ENCODE results near the gene RDH14. TPM values are rescaled to one million over a fixed set of nuclear protein-coding genes. Genes with fewer than 3 reads are reported as not detected.

RDH14 gene
- total and polyA plus RNA-seq, 4 donors, result 10.8 to 32.3 (median 23.9) TPM

GRCh38 chr2:18584608-18584954 lies 24.1 kb upstream of the RDH14 start:
- no peak for ATAC-seq (ENCODE audit: low FRiP score)
- intact Hi-C loops (cut with DNase I), result no loop called here
- no peak overlapping the region for H3K4me3 ChIP-seq (ENCODE audit: low read length in 2 of 2)
- no peaks in the 10 kb centered on the region for H3K4me1 ChIP-seq (ENCODE audit: control insufficient read depth in 1 of 2, insufficient read depth in 2 of 2, low read length in 2 of 2)
- peak; percentile 42 to 73 for DNase-seq
- WGBS, 2 donors, result 83 to 91% methylated on average over 32 of the region's 32 CpGs
- H3K36me3 ChIP-seq (ENCODE audit: control insufficient read depth in 1 of 2, insufficient read depth in 2 of 2, low read length in 1 of 2), result no peaks in the 10 kb centered on the region
- H3K27ac ChIP-seq (ENCODE audit: low read depth in 1 of 2, low read length in 2 of 2), result no peak overlapping the region
- H3K9me3 ChIP-seq (ENCODE audit: control insufficient read depth, low read length), result peaks cover 1% of the 10 kb centered on the region
- no peaks in the 10 kb centered on the region for H3K27me3 ChIP-seq (ENCODE audit: control insufficient read depth in 1 of 2, insufficient read depth in 2 of 2, low read length in 1 of 2)

GRCh38 chr2:18583905-18584607 lies 23.6 kb upstream of the RDH14 start:
- no peaks in the 10 kb centered on the region for H3K36me3 ChIP-seq (ENCODE audit: control insufficient read depth in 1 of 2, insufficient read depth in 2 of 2, low read length in 1 of 2)
- H3K4me1 ChIP-seq (ENCODE audit: control insufficient read depth in 1 of 2, insufficient read depth in 2 of 2, low read length in 2 of 2), result no peaks in the 10 kb centered on the region
- ATAC-seq (ENCODE audit: low FRiP score) (no peak), DNase-seq (peak; percentile 35 to 73)
- 94 to 95% methylated on average over 36 to 37 of the region's 37 CpGs for WGBS, 2 donors
- H3K9me3 ChIP-seq (ENCODE audit: control insufficient read depth, low read length), result peaks cover 1% of the 10 kb centered on the region
- H3K27me3 ChIP-seq (ENCODE audit: control insufficient read depth in 1 of 2, insufficient read depth in 2 of 2, low read length in 1 of 2), result no peaks in the 10 kb centered on the region
- no peak overlapping the region for H3K27ac ChIP-seq (ENCODE audit: low read depth in 1 of 2, low read length in 2 of 2)
- intact Hi-C loops (cut with DNase I), result no loop called here
- no peak overlapping the region for H3K4me3 ChIP-seq (ENCODE audit: low read length in 2 of 2)

DNA sequence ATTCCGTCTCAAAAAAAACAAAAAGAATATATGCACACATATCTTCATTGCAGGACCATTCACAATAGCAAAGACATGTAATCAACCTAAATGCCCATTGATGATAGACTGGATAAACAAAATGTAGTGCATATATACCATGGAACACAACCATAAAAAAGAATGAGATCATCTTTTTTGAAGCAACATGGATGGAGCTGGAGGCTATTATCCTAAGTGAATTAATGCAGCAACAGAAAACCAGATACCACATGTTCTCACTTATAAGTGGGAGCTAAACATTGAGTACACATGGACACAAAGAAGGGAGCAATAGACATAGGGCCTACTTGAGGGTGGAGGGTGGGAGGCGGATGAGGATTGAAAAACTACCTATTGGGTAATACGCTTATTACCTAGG lies 20.2 kb upstream of the RDH14 start:
- WGBS, 2 donors, result 99% methylated on average over 3 of the region's 3 CpGs
- Histone ChIP-seq H3K27me3 (ENCODE audit: control insufficient read depth in 1 of 2, insufficient read depth in 2 of 2, low read length in 1 of 2) (no peaks in the 10 kb centered on the region), H3K36me3 (ENCODE audit: control insufficient read depth in 1 of 2, insufficient read depth in 2 of 2, low read length in 1 of 2) (no peaks in the 10 kb centered on the region), H3K4me1 (ENCODE audit: control insufficient read depth in 1 of 2, insufficient read depth in 2 of 2, low read length in 2 of 2) (no peaks in the 10 kb centered on the region), H3K9me3 (ENCODE audit: control insufficient read depth, low read length) (peaks cover 1% of the 10 kb centered on the region), H3K4me3 (ENCODE audit: low read length in 2 of 2) (no peak overlapping the region), H3K27ac (ENCODE audit: low read depth in 1 of 2, low read length in 2 of 2) (no peak overlapping the region)
- ATAC-seq (ENCODE audit: low FRiP score) (no peak), DNase-seq (no peak)
- intact Hi-C loops (cut with DNase I), result no loop called here

DNA sequence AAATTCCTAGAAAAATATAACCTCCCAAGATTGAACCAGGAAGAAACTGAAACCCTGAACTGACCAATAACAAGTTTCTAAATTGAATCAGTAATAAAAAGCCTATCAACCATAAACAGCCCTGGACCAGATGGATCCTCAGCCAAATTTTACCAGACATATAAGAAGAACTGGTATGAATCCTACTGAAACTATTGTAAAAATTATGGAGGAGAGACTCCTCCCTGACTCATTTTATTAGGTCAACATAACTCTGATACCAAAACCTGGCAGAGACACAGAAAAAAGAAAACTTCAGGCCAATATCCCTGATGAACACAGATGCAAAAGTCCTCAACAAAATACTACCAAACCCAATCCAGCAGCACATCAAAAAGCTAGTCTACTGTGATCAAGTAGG lies 17.6 kb upstream of the RDH14 start:
- no peaks in the 10 kb centered on the region for H3K36me3 ChIP-seq (ENCODE audit: control insufficient read depth in 1 of 2, insufficient read depth in 2 of 2, low read length in 1 of 2)
- no peaks in the 10 kb centered on the region for H3K4me1 ChIP-seq (ENCODE audit: control insufficient read depth in 1 of 2, insufficient read depth in 2 of 2, low read length in 2 of 2)
- no peak for ATAC-seq (ENCODE audit: low FRiP score)
- intact Hi-C loops (cut with DNase I), result no loop called here
- DNase-seq, result no peak
- H3K9me3 ChIP-seq (ENCODE audit: control insufficient read depth, low read length), result no peaks in the 10 kb centered on the region
- H3K27me3 ChIP-seq (ENCODE audit: control insufficient read depth in 1 of 2, insufficient read depth in 2 of 2, low read length in 1 of 2), result no peaks in the 10 kb centered on the region
- no peak overlapping the region for H3K27ac ChIP-seq (ENCODE audit: low read depth in 1 of 2, low read length in 2 of 2)
- H3K4me3 ChIP-seq (ENCODE audit: low read length in 2 of 2), result no peak overlapping the region

DNA sequence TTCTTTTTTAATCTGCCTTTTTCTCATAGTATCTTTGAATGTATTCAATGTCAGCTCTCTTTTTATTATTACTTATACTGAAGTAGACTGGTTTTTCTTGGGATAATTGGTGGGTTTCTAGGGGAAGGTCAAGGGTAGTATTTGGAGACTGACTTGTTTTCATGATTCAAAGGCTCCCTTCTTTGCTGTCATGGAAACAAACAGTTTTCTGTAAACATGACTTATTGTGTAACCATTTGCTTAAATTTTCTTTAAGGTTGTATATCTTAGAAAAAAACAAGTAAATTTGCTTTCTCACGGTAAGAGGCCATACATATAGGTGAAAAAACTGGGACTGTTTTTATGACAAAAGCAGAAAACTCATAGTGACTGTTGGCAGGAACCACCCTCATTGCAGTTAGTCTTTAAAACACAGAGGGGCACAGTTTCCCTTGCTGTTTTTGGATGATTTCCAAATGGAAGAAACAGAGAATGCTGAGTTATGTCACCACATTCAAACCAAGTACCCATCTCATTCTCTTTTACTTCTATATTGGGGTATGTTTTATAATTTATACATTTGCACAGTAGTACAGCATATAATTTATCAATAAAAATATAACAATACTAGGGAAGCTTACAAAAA lies 5.8 kb upstream of the RDH14 start:
- H3K4me3 ChIP-seq (ENCODE audit: low read length in 2 of 2), result no peak overlapping the region
- no peaks in the 10 kb centered on the region for H3K36me3 ChIP-seq (ENCODE audit: control insufficient read depth in 1 of 2, insufficient read depth in 2 of 2, low read length in 1 of 2)
- 68 to 73% methylated on average over 1 of the region's 1 CpG for WGBS, 2 donors

DNA sequence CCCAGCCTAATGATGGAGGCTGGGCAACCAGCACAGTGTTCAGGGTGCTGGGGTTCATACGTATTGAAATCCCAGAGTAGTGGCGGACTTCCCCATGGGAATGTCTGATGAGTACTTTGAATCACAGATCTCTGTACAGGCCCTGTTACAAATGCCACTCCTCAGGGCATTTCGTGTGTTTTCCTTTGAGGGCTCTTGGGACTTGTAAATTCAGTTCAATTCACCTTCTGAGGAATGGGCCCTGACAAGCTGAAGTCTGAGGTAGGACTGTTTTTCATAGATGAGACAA lies 288 bp upstream of the RDH14 start:
- H3K9me3 ChIP-seq (ENCODE audit: control insufficient read depth, low read length), result no peaks in the 10 kb centered on the region
- WGBS, 2 donors, result 0 to 2% methylated on average over 3 of the region's 3 CpGs
- intact Hi-C loops (cut with DNase I), result no loop called here
- no peaks in the 10 kb centered on the region for H3K36me3 ChIP-seq (ENCODE audit: control insufficient read depth in 1 of 2, insufficient read depth in 2 of 2, low read length in 1 of 2)
- peak overlapping the region in 1 of 2 donors; percentile 37 for H3K27ac ChIP-seq (ENCODE audit: low read depth in 1 of 2, low read length in 2 of 2)
- DNase-seq, result no peak
- no peak for ATAC-seq (ENCODE audit: low FRiP score)
- H3K4me3 ChIP-seq (ENCODE audit: low read length in 2 of 2), result peak overlapping the region; percentile 8 to 15
- no peaks in the 10 kb centered on the region for H3K27me3 ChIP-seq (ENCODE audit: control insufficient read depth in 1 of 2, insufficient read depth in 2 of 2, low read length in 1 of 2)
- H3K4me1 ChIP-seq (ENCODE audit: control insufficient read depth in 1 of 2, insufficient read depth in 2 of 2, low read length in 2 of 2), result peaks cover 3 to 7% of the 10 kb centered on the region in 2 donors

More for the DNA sequence above, 5.8 kb upstream of the RDH14 start:
- no peaks in the 10 kb centered on the region for H3K27me3 ChIP-seq (ENCODE audit: control insufficient read depth in 1 of 2, insufficient read depth in 2 of 2, low read length in 1 of 2)
- no peaks in the 10 kb centered on the region for H3K9me3 ChIP-seq (ENCODE audit: control insufficient read depth, low read length)
- no peak for DNase-seq
- no peak overlapping the region for H3K27ac ChIP-seq (ENCODE audit: low read depth in 1 of 2, low read length in 2 of 2)
- intact Hi-C loops (cut with DNase I), result no loop called here
- no peak for ATAC-seq (ENCODE audit: low FRiP score)
- H3K4me1 ChIP-seq (ENCODE audit: control insufficient read depth in 1 of 2, insufficient read depth in 2 of 2, low read length in 2 of 2), result no peaks in the 10 kb centered on the region

- H3K4me1 ChIP-seq (ENCODE audit: control insufficient read depth in 1 of 2, insufficient read depth in 2 of 2, low read length in 2 of 2), result peaks cover 3 to 7% of the 10 kb centered on the region in 2 donors
- no peak for DNase-seq
- peak overlapping the region; percentile 45 to 70 for H3K27ac ChIP-seq (ENCODE audit: low read depth in 1 of 2, low read length in 2 of 2)
- intact Hi-C loops (cut with DNase I), result loop anchor here in 1 of 2 donors (5.0 kb wide), 1 partner anchor 37 kb away; no protein-coding TSS in a partner anchor
- no peaks in the 10 kb centered on the region for H3K9me3 ChIP-seq (ENCODE audit: control insufficient read depth, low read length)
- peak overlapping the region; percentile 85 to 87 for H3K4me3 ChIP-seq (ENCODE audit: low read length in 2 of 2)
- no peaks in the 10 kb centered on the region for H3K36me3 ChIP-seq (ENCODE audit: control insufficient read depth in 1 of 2, insufficient read depth in 2 of 2, low read length in 1 of 2)
- no peaks in the 10 kb centered on the region for H3K27me3 ChIP-seq (ENCODE audit: control insufficient read depth in 1 of 2, insufficient read depth in 2 of 2, low read length in 1 of 2)
- 0 to 1% methylated on average over 11 of the region's 11 CpGs for WGBS, 2 donors
- peak; percentile 1 for ATAC-seq (ENCODE audit: low FRiP score)
These were observed 872 bp downstream of the RDH14 start for GRCh38 chr2:18559531-18560030.

DNA sequence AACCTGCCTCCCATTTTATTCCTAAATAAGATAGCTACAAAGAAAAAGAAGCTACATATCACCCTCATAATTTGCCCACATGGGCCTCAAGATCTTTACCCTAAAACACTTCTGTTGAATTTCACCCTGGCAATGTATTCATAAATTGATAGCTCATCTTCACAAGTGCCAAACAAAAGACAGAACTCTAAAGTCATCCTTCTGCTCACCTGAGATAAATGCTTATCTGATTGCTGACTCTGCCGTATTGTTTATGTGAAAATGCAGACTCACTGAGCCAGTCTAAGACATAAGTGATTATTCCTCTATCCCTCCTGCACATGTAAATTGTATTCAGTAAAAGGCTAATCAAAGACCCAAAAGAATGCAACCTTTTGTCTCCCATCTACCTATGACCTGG lies 2.0 kb downstream of the RDH14 start:
- Histone ChIP-seq H3K4me3 (ENCODE audit: low read length in 2 of 2) (no peak overlapping the region), H3K27me3 (ENCODE audit: control insufficient read depth in 1 of 2, insufficient read depth in 2 of 2, low read length in 1 of 2) (no peaks in the 10 kb centered on the region), H3K36me3 (ENCODE audit: control insufficient read depth in 1 of 2, insufficient read depth in 2 of 2, low read length in 1 of 2) (no peaks in the 10 kb centered on the region), H3K4me1 (ENCODE audit: control insufficient read depth in 1 of 2, insufficient read depth in 2 of 2, low read length in 2 of 2) (peaks cover 3 to 7% of the 10 kb centered on the region in 2 donors), H3K9me3 (ENCODE audit: control insufficient read depth, low read length) (no peaks in the 10 kb centered on the region), H3K27ac (ENCODE audit: low read depth in 1 of 2, low read length in 2 of 2) (no peak overlapping the region)
- no peak for DNase-seq
- intact Hi-C loops (cut with DNase I), result loop anchor here in 1 of 2 donors (5.0 kb wide), 1 partner anchor 36 kb away; no protein-coding TSS in a partner anchor
- ATAC-seq (ENCODE audit: low FRiP score), result no peak
- 61 to 87% methylated on average over 1 of the region's 1 CpG for WGBS, 2 donors

DNA sequence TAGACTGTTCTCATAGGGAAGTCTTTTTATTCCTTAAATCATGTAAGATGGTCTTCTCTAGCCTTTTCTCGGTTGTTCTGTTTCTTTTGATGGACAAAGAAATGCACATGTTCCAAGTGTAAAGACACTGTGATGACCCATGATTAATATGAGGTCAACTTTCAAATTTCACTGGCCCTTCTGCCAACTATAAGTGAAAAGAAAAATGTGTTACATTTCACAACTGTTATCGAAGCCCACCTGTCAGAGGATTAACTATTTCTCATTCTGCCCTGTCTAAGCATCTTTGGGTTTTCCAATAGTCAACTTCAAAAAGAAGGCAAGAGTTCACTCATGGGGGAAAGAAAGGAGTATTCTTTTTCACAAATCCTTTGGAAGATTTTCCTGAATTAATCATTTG lies 3.3 kb downstream of the RDH14 start:
- ATAC-seq (ENCODE audit: low FRiP score), result no peak
- Histone ChIP-seq H3K4me1 (ENCODE audit: control insufficient read depth in 1 of 2, insufficient read depth in 2 of 2, low read length in 2 of 2) (peaks cover 3 to 17% of the 10 kb centered on the region in 2 donors), H3K9me3 (ENCODE audit: control insufficient read depth, low read length) (no peaks in the 10 kb centered on the region), H3K36me3 (ENCODE audit: control insufficient read depth in 1 of 2, insufficient read depth in 2 of 2, low read length in 1 of 2) (no peaks in the 10 kb centered on the region), H3K4me3 (ENCODE audit: low read length in 2 of 2) (no peak overlapping the region), H3K27ac (ENCODE audit: low read depth in 1 of 2, low read length in 2 of 2) (no peak overlapping the region), H3K27me3 (ENCODE audit: control insufficient read depth in 1 of 2, insufficient read depth in 2 of 2, low read length in 1 of 2) (no peaks in the 10 kb centered on the region)
- intact Hi-C loops (cut with DNase I), result loop anchor here in 1 of 2 donors (5.0 kb wide), 1 partner anchor 35 kb away; no protein-coding TSS in a partner anchor
- WGBS, 2 donors, result 64 to 74% methylated on average over 2 of the region's 2 CpGs
- no peak for DNase-seq

All from aorta (tissue), 5 donors.